DOHH2 (cell line): ENCODE data around the gene PRELID1.

Source experiments
- EZH2phosphoT487 ChIP-seq: fragments of 200-600 bp; sonication (generic); IDR thresholded peaks from 2 replicates; pipeline ENCODE4 v1.6.1; 2017; ENCODE audit warnings: borderline replicate concordance, mild to moderate bottlenecking, antibody characterized with exemption, low read length, moderate library complexity, mixed read lengths
- TF ChIP-seq, protein P1 (sequence below): fragments of 200-600 bp; sonication (generic); IDR thresholded peaks from one replicate; pipeline ENCODE4 v1.5.1; 2014; ENCODE audit warnings: antibody characterized with exemption, mild to moderate bottlenecking, low read depth, low read length; ENCODE audit not compliant: poor library complexity, severe bottlenecking

- TF ChIP-seq, protein P1, sequence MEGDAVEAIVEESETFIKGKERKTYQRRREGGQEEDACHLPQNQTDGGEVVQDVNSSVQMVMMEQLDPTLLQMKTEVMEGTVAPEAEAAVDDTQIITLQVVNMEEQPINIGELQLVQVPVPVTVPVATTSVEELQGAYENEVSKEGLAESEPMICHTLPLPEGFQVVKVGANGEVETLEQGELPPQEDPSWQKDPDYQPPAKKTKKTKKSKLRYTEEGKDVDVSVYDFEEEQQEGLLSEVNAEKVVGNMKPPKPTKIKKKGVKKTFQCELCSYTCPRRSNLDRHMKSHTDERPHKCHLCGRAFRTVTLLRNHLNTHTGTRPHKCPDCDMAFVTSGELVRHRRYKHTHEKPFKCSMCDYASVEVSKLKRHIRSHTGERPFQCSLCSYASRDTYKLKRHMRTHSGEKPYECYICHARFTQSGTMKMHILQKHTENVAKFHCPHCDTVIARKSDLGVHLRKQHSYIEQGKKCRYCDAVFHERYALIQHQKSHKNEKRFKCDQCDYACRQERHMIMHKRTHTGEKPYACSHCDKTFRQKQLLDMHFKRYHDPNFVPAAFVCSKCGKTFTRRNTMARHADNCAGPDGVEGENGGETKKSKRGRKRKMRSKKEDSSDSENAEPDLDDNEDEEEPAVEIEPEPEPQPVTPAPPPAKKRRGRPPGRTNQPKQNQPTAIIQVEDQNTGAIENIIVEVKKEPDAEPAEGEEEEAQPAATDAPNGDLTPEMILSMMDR: no peak
- no peak for TF ChIP-seq EZH2phosphoT487
Measured at GRCh38 chr5:177343777-177344176, 40.2 kb downstream of the PRELID1 start.
